Adrenal gland (tissue), 5 donors: ENCODE data around the gene KARS1.

ENCODE experiments used
- CTCF ChIP-seq, 6 experiments: fragments of 450-650 bp in 4 of 6; fragments of 200-600 bp in 2 of 6; sonication (generic) in 1 of 6; IDR thresholded peaks; 1 replicate in 5 of 6; 2 replicates in 1 of 6; pipeline versions ENCODE4 v1.5.1 to v1.8.0; 2016 to 2021; ENCODE audit warnings: antibody characterized with exemption in 6 of 6, mild to moderate bottlenecking in 2 of 6, moderate library complexity in 1 of 6
- POLR2A ChIP-seq, 2 donors: fragments of 450-650 bp; IDR thresholded peaks; one replicate each; pipeline ENCODE4 v1.6.1; 2017; ENCODE audit warnings: antibody characterized with exemption in 2 of 2, mild to moderate bottlenecking in 2 of 2, moderate library complexity in 1 of 2
- donor health status: DM: no; HTN: no; CAD: no.

- TF ChIP-seq POLR2A (IDR thresholded peaks at IDR 0.05) (no peak), CTCF (IDR thresholded peaks at IDR 0.05) (no peak)
These were observed 41.0 kb downstream of the KARS1 start for GRCh38 chr16:75606507-75606906.
